ENCODE data around the gene GTF3C1.
"Not testable (repeated sequence)": the region's sequence is repeated elsewhere in the genome, so short reads cannot be mapped to it uniquely, and the experiment has no call there.

GTF3C1 gene

GRCh38 chr16:27549746-27550581, at the start of gene GTF3C1, which contains the start of gene KATNIP:
Gene GTF3C1, minus strand, starts transcription at chr16:27549913. Its CDS starts 23 bp downstream, at chr16:27549890.
Gene KATNIP, plus strand, starts transcription at chr16:27550144. Its CDS starts 27 bp downstream, at chr16:27550171.
- peak; percentile 100 for DNase-seq

GRCh38 chr16:27598931-27599565, 49.3 kb upstream of the GTF3C1 start:
- DNase-seq = no peak

- no peak for DNase-seq
These were observed 48.5 kb upstream of the GTF3C1 start for GRCh38 chr16:27598220-27598619.

- no peak for DNase-seq
These were observed 47.6 kb upstream of the GTF3C1 start for GRCh38 chr16:27597361-27597760.

DNA sequence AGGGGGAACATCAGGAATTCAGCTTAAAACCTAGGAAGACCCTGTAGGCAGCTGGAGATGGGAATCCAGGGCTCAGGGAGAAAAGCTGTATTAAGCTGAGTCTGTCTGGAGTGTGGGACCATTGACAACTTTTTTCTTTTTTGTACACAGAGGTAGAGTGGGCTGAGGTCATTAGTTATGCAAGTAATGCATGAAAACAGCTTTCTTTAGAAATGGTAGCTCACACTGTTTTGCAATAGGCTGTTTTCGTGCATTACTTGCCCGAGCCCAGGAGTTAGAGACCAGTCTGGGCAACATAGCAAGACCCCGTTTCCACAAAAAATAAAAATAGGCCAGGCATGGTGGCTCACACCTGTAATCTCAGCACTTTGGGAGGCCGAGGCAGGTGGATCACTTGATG, 46.7 kb upstream of the GTF3C1 start:
- no peak for DNase-seq

GRCh38 chr16:27595993-27596392, 46.3 kb upstream of the GTF3C1 start:
- DNase-seq = no peak

- no peak for DNase-seq
These were observed 45.8 kb upstream of the GTF3C1 start for GRCh38 chr16:27595475-27595874.

- DNase-seq = no peak
These were observed 42.1 kb upstream of the GTF3C1 start for GRCh38 chr16:27591837-27592236.

DNA sequence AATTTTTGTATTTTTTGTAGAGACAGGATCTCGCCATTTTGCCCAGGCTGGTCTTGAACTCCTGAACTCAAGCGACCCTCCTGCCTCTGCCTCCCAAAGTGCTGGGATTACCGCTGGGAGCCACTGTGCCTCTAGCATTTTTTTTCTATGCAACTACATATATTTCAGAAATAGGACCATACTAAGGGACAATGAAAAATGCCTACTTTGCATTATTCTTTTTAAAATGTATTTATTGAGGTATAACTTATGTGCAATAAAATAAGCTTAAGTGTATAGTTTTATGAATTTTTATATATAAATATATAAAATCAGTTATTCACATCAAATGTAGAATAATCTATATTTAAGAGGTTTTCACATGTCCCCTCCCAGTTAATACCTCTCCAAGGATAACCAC, 38.3 kb upstream of the GTF3C1 start:
- DNase-seq = no peak

DNA sequence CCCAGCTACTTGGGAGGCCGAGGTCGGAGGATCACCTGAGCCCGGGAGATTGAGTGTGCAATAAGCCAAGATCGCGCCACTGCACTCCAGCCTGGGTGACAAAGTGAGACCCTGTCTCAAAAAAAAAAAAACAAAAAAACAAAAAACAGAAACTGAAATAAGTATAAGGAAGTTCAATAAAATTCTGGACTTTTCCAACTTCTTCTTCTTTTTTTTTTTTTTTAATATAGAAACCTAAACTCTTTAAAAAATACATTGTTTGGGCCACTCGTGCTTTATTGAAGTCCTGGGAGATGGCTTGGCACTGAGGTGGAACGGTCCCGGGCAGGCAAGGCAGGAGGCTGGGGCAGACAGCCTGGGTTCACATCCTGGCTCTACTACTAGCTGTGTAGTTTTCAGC, 37.0 kb upstream of the GTF3C1 start:
- no peak for DNase-seq

DNA sequence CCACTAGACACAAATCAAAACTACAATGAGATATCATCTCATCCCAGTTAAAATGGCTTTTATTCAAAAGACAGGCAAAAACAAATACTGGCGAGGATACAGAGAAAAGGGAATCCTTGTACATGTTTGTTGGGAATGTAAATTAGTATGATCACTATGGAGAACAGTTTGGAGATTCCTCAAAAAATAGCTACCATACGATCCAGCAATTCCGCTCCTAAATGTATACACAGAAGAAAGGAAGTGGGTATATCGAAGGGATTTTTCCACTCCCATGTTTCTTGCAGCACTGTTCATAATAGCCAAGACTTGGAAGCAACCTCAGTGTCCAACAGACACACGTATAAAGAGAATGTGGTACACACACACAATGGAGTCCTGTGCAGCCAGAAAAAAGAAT, 35.5 kb upstream of the GTF3C1 start:
- DNase-seq = no peak

DNA sequence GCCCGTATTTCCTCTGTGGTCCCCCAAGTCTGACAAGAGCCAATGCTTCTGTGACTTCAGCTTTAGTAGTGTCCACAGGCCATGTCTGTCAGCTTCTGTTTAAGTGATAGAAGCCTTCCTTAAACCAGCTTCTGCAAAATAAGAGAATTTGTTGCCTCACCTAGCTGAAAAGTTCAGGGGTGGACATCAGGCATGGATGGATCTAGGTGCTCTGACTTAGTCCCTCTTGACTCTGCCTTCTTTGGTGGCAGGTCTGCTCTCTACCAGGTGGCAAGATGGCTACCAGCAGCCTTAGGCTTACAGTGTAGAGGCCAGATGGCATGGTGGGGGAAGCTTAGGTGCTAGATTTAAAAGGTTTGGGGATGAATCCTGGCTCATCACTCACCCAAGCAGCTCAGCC, 33.9 kb upstream of the GTF3C1 start:
- no peak for DNase-seq

DNA sequence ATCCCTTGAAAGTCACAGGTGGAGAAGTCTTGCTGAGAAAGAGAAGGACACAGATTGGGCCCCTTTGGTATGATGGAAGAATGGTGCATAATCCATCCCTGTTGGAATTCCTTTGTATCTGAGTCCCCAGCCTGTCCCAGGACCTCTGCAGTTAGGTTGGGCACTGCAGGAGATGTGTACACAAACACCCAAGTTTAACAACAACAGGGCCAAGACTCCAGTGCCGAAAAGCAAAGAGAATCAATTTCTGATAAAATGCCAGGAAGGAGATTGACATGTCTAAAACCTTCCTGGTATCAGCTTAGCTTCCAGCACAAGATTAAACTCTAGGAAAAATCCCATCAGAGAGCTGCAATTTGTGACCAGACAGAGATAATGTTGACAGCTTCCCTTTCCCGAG, 33.2 kb upstream of the GTF3C1 start:
- no peak for DNase-seq

GRCh38 chr16:27579087-27579980, 29.6 kb upstream of the GTF3C1 start:
- DNase-seq = no peak

GRCh38 chr16:27576729-27577128, 27.0 kb upstream of the GTF3C1 start:
- no peak for DNase-seq

DNA sequence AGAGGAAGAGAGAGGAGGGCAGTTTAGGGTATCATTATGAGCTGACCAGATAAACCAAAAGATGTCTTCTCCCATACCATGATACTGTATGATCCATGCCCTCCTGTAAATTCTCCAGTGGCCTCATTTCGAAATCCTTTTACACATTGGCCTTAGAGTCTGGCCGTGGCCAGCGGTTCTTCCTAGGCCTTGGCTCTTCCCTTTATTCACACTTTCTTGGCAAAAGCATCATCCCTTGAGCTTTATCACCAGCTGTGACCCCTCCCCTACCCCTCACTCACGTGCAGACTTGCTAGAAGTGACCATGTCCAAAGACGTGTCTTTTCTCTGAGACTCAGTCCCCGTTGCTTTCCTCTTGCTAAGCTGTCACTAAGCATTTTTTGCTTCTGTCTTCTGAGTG, 23.0 kb upstream of the GTF3C1 start:
- DNase-seq = no peak

DNA sequence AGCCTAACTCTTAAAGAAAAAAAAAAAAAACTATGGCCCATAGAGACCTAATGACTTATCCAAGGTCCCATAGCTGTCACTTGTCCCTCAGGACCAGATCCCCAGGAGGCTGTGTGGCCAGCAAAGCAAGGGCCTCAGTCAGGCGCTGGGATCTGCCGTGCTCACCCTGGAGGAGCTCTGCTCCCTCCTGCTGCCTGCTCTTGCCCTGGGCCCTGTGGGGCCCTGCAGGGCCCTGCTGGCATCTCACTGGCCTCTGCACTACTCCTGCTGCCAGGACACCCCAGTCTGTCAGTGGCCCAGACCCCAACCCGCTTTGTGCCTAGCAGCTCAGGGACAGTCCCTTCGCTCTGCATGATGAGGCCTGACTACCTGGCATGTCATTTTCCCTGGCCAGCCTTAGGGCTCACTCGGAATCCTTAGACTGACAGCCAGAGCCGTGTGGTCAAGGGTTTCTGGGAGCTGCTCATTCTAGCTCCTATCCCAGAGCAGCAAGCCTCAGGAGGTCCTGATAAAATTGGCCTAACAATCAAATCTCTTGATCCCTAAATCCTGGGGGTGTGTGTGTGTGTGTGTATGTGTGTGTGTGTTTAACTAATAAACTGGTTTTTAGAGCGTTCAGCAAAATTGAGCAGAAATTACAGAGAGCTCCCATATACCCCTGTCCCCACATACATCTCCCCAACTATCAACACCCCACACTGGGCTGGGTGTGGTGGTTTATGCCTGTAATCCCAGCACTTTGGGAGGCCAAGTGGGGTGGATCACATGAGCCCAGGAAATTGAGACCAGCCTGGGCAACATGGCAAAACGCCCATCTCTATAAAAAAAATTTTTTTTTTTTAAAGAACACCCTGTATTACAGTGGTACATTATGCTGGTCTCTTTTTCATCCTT, 22.0 kb upstream of the GTF3C1 start:
- no peak for DNase-seq

GRCh38 chr16:27570986-27571385, 21.3 kb upstream of the GTF3C1 start:
- DNase-seq = not testable (repeated sequence)

DNA sequence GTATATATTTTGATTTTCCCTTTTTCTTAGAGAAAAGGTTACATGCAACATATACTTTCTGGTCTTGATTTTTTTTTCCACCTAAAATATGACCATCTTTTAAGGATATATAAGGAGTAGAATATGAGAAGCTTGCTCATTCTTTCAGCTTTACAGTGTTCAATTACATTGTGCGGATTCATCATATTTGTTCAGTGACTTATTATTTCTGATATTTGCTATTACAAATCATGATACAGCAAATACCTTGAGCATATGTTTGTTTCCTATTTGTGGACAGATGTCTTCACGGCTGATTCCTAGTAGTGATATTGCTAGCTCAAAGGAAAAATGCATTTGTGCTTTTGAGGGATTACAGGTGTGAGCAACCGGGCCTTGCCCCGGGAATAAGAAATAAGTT, 18.4 kb upstream of the GTF3C1 start:
- DNase-seq = no peak

- DNase-seq = no peak
These were observed 16.7 kb upstream of the GTF3C1 start for GRCh38 chr16:27566417-27566816.

DNA sequence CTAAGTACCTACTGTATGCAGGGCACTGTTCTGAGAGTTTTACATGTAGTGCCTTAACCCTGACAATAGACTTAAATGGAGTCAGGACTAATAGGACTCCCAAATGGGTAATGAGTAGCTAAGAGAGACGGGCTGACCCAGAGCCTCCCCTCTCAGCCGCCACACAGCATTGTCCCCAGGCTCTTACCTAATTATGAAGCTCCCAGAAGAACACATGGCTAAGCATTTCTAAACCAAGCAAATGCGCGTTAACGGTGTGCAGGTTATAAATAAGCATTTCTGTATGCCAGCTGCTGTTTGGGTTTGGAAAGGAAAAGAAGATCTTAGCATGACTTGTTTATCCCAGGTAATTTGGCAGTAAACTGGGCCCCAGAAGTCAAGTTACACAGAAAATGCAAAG, 14.5 kb upstream of the GTF3C1 start:
- no peak for DNase-seq

DNA sequence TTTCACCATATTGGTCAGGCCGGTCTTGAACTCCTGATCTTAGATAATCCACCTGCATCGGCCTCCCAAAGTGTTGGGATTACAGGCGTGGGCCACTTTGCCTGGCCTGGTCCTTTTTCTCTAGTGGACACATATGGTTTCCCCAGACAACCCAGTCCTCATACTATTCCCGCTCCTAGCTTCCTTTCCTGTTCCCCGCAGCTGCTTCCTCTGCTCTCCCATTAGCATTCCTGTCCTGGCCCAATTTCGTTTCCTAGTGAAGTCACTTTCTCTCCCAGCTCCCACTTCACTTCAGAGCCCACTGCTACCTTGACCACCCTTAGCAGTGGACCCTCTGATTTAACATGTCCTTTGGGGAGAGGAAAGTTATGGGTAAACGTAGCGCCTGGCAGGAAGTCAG, 11.5 kb upstream of the GTF3C1 start:
- no peak for DNase-seq
